Loucy (cell line): Measurements from ENCODE around the gene GRK3.

Experiments
- CTCF ChIP-seq: fragments of 200-600 bp; sonication (generic); conservative IDR thresholded peaks from 2 replicates; pipeline ENCODE4 v1.5.1; 2014; ENCODE audit warnings: mild to moderate bottlenecking, antibody characterized with exemption, low read length
- EZH2phosphoT487 ChIP-seq: fragments of 200-600 bp; IDR thresholded peaks from 2 replicates; pipeline ENCODE4 v1.6.1; 2018; ENCODE audit warnings: antibody characterized with exemption, mild to moderate bottlenecking, moderate library complexity, borderline replicate concordance

DNA sequence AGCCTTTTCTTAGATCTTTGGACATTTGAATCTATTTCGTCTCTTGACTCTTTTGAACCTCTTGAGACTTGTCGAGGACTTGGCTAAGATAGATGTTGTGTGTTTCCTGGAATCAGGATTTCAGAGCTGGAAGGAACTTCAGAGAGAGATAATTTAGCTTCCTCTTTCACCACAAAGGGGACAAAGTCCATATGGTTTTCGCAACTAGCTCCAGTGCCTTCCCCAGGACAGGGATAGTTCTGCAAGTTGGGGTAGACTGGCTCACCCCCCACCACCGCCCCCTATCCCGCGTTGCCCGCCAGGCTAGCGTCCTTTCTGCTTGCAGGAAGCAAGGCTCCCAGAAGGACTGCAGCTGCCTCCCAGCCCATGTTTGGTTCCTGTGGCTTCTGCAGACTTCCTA, 101.8 kb downstream of the GRK3 start:
- TF ChIP-seq CTCF (no peak), EZH2phosphoT487 (no peak)
